ENCODE results near the gene P2RY6. TPM values are rescaled to one million over a fixed set of nuclear protein-coding genes. Genes with fewer than 3 reads are reported as not detected.

P2RY6 gene
- total RNA-seq, 1 experiment from 2014 or later: 0.17 TPM

- DNase-seq (ENCODE audit: low read depth): no peak
Observed at GRCh38 chr11:73236854-73237253, 35.3 kb upstream of the P2RY6 start.

GRCh38 chr11:73237471-73238290, 34.5 kb upstream of the P2RY6 start:
- DNase-seq (ENCODE audit: low read depth): peak; percentile 73

GRCh38 chr11:73239111-73239521, 33.0 kb upstream of the P2RY6 start:
- no peak for DNase-seq (ENCODE audit: low read depth)

GRCh38 chr11:73239571-73240189, 32.5 kb upstream of the P2RY6 start:
- no peak for DNase-seq (ENCODE audit: low read depth)

- no peak for DNase-seq (ENCODE audit: low read depth)
Observed at GRCh38 chr11:73240190-73240781, 31.9 kb upstream of the P2RY6 start.

- DNase-seq (ENCODE audit: low read depth): no peak
Observed at GRCh38 chr11:73241300-73241699, 30.8 kb upstream of the P2RY6 start.

GRCh38 chr11:73242251-73243092, 29.7 kb upstream of the P2RY6 start:
- DNase-seq (ENCODE audit: low read depth): peak; percentile 71

- no peak for DNase-seq (ENCODE audit: low read depth)
Observed at GRCh38 chr11:73243093-73243485, 29.0 kb upstream of the P2RY6 start.

GRCh38 chr11:73244589-73245240, 27.4 kb upstream of the P2RY6 start:
- no peak for DNase-seq (ENCODE audit: low read depth)

GRCh38 chr11:73245461-73245860, 26.7 kb upstream of the P2RY6 start:
- no peak for DNase-seq (ENCODE audit: low read depth)

- DNase-seq (ENCODE audit: low read depth): no peak
Observed at GRCh38 chr11:73246303-73246702, 25.8 kb upstream of the P2RY6 start.

- no peak for DNase-seq (ENCODE audit: low read depth)
Observed at GRCh38 chr11:73248526-73249185, 23.5 kb upstream of the P2RY6 start.

GRCh38 chr11:73249304-73249703, 22.8 kb upstream of the P2RY6 start:
- DNase-seq (ENCODE audit: low read depth): no peak

- no peak for DNase-seq (ENCODE audit: low read depth)
Observed at GRCh38 chr11:73249853-73250783, 22.0 kb upstream of the P2RY6 start.

- DNase-seq (ENCODE audit: low read depth): no peak
Observed at GRCh38 chr11:73252577-73253191, 19.5 kb upstream of the P2RY6 start.

- peak; percentile 96 for DNase-seq (ENCODE audit: low read depth)
Observed at GRCh38 chr11:73257342-73258103, 14.6 kb upstream of the P2RY6 start.

GRCh38 chr11:73258104-73259035, 13.8 kb upstream of the P2RY6 start:
- DNase-seq (ENCODE audit: low read depth): no peak

Data from LHCN-M2 (cell line).